OCI-M1 (cell line): ENCODE results near the gene HCN2.
A peak's percentile ranks its signal among the peaks of the same experiment; 100 is the strongest.
"Not testable (repeated sequence)": the region's sequence is repeated elsewhere in the genome, so short reads cannot be mapped to it uniquely, and the experiment has no call there.

ENCODE experiments used
- DNase-seq: peaks from one replicate; lab custom pipeline; 2025; lab: John Stamatoyannopoulos, UW

The HCN2 gene

DNA sequence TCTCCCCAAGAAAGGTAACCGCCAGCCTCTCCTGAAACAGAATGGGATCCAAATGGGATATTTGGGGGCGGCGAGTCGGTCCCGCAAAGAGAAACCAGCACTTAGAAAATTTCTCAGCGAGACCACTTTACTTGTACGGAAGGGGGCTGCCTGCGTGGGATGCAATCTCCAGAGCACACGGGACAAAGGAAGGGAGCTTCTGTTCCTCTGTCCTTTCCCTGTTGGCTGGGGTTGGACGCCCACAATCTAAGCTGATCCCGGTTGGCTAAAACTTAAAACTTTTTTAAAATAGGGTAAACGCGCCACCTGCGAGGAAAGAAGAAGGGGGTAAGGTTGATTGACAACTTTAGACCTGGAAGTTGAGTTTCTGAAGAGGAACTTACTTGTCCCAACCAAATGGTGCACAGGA, 18.1 kb upstream of the HCN2 start:
- DNase-seq, result peak; percentile 79

DNA sequence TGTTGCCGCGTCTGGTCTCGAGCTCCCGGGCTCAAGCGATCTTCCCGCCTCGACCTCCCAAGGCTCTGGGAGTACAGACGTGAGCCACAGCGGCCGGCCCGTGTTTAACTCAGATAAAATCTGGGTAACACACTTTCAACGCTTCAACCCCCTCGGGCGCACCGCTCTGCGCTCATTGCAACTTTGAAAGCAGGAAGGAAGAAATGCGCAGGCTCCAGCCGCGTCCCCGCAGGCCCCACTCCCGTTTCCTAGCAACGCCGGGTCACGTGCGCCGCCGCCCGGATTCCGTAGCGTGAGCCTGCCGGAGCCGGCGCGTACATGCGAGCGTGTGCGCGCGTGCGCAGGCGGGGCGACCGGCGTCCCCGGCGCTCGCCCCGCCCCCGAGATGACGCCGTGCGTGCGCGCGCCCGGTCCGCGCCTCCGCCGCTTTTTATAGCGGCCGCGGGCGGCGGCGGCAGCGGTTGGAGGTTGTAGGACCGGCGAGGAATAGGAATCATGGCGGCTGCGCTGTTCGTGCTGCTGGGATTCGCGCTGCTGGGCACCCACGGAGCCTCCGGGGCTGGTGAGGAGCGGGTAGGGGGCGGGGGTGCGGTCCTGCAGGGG, 17.4 kb upstream of the HCN2 start, which contains the start of gene BSG:
TSS of gene BSG (plus strand) at position 457 of the 603 bp plus-strand sequence. CDS start at position 496, 39 bp downstream.
- DNase-seq, result peak; percentile 98

DNA sequence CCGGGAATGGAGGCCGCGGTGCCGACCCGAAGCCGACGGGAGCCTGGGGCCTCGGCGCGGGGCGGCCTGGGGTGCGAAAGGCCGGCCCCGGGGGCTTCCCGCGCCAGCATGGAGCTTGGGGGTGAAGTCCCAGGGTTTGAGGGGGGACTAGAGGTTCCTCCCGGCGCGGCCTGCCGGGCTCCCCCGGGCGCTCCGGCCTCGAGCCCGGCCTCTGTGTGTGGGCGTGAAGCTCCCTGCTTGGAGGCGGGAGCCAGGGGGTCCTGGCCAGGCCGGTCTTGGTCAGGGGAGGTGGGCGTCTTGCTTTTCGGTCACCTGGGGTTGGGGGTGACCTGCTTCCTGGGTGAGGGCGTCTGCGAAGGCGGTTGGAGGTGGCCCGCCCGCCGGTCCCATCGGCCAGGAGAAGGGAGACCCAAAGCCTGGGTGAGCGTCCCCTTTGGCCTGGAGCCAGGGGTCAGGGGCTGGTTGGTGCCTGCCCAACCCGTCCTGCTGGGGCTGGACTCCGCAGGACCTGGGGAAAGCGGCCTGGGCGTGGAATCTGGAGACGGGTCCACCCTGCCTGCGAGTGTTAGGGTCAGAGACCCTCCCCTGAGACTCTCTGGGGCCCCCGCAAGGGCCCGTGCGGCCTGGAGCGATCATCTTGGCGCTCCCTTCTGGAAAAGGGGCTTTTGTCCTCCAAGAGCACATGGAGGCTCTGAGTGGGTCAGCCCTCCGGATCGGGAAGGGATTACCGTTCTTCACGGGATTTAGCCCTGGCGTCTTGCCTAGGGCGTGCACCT, 16.8 kb upstream of the HCN2 start:
- peak; percentile 35 for DNase-seq

DNA sequence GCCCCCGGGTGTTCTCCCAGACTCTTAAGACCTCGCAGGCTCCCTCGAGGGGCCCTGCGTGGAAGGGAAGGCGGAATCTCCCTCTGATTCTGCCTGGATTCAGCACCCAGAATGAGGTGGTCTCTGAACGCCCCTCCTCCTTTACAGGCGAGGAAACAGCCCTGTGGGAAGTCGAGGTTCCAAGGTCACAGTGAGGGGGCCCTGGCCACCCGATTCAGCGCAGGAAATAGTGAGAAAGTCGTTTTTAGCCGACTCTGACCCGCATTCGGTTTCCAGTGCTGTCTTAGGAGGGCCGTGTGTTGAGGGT, 16.2 kb upstream of the HCN2 start:
- DNase-seq, result peak; percentile 33

DNA sequence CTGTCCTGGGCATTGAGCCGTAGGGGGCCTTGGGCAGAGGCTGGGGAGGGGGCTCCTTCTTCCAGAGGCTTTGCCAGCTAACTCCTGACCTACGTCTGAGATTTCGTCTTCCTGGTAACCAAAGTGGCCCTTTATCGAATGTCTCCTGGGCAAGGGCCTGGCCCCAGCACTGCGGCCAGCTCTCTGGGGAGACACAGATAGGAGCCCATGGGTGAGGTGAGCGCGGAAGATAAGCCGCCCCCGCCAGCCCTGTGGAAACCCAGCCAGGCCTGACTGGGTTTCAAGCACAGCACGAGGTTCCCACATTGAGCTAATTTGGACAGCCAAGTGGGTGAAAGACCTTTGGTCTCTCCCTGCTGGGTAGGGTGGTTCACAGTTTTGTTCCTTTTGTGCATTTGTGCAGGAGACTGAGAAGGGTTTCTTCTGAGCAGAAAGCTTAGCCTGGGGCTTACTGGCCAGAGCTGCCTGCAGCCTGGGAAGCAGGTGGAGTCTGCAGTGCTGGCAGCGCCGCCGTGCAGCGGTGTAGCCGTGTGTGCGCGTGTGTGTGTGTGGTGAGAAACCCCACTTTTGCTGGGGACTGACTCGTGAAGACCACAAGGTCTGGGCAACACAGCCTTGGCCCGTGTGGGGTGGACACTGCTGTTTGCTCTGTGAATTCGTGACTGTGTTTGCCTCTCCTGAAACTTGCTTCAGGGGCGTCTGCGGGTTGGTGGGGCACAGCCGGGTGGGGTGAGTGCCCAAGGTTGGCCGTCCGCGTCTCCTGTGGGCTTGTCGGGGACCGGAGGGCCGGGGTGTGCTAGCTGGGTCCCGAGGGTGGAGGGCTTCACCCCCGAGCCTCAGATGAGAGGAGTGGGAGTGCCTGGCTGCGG, 14.8 kb upstream of the HCN2 start:
- peak; percentile 93 for DNase-seq

DNA sequence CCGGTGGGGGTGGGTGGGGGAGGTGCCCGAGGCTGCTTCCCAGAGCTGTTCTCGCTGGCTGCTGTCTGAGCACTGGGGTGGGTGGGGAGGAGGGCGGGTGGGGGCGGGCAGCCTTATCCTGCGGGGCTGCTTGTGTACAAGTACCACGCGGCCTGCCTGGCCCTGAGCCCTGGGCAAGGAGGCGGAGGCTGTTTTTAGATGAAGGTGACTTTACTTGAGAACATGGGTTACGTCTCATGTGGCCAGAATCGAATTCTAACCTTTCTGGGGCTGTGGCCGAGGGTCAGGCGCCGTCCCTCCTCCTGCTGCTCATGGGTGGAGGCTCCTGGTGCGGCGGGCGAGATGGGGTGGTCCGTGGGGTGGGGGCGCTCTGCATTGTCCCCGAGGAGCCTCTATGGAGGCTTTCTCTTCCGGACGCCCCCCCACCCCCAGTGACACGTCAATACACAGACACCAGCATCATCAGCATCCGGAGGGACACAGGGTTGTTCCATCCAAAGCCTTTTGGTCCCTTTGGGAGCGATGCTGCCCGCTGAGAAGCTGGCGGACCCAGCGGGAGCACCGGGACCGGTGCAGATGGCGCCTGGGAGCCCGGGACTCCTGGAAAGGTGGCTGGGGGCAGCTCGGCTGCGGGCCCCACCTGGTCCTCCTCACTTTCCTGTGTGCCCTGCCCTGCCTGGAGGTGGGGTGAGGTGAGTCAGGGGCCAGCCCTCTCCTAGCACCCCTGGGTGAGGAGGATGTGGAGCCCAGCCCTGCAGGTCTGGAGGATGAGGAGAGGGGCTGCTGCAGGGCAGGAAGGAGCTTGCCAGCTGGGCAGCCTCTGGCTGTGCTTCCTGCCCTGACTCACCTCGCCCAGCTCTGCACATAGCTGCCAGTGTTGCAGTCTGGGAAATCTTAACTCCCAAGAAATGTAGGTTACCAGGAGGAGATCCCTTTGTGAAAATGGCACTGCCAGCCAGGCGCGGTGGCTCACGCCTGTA, 13.9 kb upstream of the HCN2 start:
- peak; percentile 48 for DNase-seq

DNA sequence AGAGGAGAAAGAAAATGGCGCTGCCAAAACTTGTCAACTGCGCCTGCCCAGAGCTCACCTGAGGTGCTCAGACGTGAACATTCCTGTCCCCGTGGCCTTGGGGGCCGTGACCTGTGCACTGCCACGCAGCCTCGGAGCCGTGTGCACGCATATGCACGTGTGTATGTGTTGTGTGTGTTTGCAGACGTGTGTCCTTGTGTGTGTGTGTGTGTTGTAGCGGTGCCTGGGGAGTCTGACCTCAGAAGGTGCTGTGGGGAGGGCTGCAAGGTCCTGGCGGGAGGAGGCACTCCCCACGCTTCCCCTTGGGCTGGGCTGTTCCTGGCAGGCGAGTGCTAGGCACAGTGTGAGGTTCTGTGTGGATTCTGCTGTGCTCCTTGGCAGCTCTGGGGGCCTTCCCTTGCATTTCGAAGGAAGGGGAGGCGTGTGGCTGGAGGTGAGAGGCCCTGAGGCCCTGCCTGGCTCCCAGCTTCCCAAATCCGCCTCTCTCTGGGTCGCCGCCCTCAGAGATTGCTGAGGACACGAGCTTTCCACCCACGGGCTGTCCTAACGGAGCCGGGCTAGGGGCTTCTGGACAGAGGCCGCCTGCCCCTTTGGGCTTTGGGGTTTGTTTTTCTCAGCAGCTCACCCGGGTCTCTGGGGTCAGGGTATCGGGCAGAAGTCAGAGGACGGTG, 12.8 kb upstream of the HCN2 start:
- DNase-seq, result no peak

DNA sequence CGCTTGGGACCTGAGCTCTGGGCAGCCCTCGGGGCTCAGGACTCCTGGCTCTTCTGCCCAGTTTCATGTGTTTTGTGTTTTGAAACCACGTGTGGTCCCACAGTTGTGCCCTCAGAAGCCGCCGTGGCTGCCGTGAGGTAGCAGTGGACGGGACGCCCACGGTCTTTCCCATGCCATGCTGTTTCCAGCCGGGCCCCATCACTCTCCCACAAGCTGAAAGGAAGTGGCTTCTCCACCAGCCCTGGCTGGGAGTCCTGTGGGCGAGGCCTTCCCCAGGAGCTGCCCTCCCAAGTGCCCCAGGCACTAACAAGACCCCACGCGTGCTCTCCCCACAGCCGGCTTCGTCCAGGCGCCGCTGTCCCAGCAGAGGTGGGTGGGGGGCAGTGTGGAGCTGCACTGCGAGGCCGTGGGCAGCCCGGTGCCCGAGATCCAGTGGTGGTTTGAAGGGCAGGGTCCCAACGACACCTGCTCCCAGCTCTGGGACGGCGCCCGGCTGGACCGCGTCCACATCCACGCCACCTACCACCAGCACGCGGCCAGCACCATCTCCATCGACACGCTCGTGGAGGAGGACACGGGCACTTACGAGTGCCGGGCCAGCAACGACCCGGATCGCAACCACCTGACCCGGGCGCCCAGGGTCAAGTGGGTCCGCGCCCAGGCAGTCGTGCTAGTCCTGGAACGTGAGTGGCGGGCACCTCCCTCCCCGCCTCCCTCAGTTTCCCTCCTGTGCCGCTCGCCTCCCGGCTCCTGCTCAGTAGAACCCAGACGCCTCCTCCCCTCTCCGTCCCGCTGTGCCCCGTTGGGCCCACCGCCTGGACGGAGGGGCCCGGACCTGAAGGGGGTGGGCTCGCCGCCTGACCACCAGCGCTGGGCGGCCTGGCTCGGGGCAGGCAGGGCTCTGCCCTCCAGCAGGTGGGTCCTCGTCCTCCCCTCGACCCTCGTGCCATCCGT, 12.0 kb upstream of the HCN2 start:
- DNase-seq, result no peak

DNA sequence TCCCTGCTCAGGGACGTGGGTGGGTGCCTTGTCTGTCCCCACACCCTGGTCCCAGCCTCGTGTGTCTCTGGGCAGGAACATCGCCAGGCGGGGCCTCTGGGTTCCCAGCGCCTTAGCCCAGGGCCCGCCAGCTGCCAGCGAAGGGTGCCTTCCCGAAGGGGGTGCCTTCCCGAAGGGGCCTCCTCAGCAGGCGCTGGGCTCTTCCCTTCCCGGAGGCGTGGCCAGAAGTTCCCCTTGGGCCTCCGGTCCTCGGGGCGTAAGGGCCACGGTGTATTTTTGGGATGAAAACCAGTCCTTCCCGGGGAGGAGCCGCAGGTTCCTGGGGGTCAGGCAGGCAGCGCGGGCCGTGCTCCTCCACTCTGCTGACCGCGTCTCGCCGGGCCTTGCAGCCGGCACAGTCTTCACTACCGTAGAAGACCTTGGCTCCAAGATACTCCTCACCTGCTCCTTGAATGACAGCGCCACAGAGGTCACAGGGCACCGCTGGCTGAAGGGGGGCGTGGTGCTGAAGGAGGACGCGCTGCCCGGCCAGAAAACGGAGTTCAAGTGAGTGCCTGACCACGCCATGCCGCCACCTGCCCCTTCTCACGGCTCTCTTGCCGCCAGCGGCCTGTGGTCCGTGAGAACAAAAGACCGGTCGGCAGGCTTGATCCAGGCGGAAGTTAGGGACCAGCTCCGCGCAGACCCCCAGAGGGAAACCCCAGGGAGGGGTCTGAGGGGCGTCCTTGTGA, 10.4 kb upstream of the HCN2 start:
- no peak for DNase-seq

DNA sequence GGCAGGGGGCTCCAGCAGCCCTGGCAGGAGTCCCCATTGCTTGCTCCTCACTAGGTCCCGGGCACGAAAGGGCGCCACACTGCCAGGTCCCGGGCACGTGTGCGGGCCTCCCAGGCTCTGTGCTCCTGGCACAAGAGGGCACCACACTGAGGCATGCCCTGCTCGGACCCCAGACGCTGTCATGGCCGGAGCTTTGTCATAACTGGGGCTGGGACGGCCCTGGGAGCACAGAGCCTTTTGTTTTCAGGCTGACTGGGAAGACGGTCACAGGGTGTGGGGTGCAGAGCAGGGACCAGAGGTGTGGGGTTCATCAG, 9.9 kb upstream of the HCN2 start:
- DNase-seq, result no peak

DNA sequence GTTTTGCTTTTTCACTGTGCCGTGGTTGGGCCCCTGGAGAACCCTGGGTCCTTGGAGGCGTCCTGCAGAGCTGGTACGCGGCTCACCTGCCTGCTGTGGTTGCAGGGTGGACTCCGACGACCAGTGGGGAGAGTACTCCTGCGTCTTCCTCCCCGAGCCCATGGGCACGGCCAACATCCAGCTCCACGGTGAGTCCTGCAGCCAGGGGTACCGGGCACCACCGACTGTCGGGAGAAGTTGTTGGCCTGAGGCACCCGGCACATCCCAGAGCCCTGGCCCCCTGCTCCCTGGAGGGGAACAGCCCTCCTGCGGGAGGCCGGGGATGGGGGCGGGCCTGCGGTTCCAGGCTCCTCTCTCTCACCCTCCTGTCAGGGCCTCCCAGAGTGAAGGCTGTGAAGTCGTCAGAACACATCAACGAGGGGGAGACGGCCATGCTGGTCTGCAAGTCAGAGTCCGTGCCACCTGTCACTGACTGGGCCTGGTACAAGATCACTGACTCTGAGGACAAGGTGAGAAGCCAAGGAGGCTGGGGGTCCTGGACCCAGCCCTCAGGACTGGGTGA, 9.3 kb upstream of the HCN2 start:
- no peak for DNase-seq

DNA sequence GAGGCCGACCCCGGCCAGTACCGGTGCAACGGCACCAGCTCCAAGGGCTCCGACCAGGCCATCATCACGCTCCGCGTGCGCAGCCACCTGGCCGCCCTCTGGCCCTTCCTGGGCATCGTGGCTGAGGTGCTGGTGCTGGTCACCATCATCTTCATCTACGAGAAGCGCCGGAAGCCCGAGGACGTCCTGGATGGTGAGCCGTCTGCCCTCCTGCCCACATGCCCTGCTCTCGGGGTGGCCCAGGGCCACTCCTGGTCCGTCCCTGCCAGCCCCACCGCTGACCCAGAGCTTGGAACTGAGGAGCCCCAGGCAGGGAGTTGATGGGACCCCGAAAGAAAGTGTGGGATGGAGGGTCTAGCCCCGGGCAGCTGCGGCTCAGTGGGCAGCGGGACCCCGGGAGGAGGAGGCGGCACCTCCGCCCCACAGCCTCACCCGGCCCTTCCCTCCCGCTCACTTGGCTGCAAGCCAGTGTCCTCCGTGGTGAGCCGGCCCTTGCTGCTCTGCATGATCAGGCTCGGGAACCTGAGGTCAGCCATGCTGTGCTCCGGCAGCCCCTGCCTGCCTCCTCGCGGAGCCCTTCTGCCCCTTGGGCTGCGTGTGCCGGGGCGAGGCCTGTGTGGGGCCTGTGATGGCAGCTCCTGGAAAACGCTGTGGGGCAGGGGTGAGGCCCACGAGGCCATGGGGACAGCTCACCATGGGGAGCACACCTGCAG, 8.1 kb upstream of the HCN2 start:
- no peak for DNase-seq

DNA sequence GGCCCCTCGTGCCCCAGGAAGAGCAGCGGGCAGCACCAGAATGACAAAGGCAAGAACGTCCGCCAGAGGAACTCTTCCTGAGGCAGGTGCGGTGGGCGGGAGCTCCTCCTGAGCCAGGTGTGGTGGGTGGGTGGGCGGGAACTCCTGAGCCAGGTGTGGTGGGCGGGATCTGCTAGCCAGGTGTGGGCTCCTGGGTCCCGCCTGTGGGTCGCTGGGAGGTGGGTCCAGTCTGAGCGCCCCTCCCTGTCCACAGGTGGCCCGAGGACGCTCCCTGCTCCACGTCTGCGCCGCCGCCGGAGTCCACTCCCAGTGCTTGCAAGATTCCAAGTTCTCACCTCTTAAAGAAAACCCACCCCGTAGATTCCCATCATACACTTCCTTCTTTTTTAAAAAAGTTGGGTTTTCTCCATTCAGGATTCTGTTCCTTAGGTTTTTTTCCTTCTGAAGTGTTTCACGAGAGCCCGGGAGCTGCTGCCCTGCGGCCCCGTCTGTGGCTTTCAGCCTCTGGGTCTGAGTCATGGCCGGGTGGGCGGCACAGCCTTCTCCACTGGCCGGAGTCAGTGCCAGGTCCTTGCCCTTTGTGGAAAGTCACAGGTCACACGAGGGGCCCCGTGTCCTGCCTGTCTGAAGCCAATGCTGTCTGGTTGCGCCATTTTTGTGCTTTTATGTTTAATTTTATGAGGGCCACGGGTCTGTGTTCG, 7.0 kb upstream of the HCN2 start:
- no peak for DNase-seq

DNA sequence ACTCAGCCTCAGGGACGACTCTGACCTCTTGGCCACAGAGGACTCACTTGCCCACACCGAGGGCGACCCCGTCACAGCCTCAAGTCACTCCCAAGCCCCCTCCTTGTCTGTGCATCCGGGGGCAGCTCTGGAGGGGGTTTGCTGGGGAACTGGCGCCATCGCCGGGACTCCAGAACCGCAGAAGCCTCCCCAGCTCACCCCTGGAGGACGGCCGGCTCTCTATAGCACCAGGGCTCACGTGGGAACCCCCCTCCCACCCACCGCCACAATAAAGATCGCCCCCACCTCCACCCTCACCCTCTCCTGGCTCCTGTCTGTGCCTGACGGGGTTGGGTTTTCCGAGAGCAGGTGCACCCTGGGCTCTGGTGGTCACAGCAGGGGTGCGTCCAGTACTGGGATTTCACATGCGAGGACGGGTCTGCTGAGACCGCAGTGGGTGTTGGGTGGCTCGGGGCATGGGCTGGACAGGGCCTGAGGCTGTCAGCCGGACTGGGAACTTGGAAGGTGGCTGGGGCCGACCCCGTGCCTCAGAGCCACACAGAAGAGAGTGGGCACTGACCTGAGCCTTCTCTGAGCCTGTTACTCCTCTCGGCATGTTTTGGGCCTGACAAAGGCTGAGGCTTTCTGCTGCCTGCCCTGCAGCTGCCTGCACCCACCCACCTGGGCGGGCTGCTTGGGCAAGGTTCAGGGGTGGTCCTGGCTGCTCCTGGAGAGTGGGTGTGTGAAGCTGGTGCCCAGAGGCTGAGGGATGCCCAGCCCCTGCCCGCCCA, 6.3 kb upstream of the HCN2 start:
- DNase-seq, result no peak

DNA sequence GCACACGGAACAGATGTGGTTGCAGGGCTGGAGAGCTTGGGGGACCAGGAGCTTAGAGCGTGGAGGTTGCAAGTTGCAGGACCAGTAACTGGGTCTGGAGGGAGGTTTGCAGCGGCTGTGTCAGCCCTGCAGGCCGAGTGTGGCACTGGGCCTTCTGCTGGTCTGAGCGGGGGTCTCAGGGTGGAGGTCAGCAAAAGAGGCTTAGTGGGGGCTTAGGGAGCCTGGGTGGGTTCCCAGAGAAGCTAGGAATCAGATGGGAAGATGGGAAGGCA, 5.8 kb upstream of the HCN2 start:
- DNase-seq, result no peak

DNA sequence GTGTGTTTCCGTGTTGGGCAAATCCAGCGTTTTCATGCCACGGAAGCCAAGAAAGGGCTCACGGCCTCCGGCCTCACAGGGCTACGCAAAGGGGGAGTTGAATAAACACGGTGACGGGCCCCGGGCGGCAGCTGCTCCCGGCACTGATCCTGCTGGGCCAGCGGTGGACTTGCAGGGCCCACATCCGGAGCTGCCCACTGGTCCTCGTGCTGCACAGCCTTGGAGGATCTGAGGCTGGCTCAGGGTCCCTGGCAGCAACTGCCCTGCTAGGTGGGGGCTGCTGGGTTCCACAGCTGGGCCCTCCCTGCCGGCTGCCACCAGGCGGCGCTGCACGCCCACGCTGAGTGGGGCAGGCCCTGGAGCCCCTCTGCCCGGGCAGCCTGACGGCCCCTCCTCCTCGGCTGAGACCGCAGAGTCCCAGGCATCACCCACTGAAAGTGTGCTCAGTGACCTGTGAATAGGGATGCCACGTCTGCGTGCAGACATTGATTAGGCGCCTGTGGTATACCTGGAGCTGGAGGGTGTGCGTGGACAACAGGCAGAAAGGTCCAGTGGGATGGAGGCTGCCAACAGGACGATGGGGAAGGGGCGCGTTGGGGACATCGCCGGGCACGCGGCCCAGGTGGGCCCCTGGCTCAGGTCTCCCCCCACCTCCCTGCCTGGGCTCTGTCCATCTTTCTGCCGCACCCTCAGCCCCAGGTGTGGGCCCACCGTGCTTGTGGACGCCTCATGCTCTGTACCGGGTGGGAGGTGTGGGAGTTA, 5.3 kb upstream of the HCN2 start:
- DNase-seq, result peak; percentile 50

DNA sequence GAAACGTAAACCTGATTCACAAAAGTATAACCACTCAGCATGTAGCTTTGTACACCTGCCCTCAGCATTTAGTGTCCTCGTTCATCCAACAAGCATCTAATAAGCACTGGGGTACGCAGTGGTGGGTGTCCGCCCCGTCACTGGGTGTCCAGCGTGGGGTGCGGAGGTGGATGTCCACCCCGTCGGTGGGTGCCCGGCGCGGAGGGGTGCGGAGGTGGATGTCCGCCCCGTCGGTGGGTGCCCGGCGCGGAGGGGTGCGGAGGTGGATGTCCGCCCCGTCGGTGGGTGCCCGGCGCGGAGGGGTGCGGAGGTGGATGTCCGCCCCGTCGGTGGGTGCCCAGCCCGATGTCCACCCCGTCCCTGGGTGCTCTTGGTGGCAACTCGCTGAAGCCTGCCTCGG, 4.5 kb upstream of the HCN2 start:
- not testable (repeated sequence) for DNase-seq
